SK-N-SH (cell line): ENCODE data around the gene ITGAE. TPM values are rescaled to one million over a fixed set of nuclear protein-coding genes. Genes with fewer than 3 reads are reported as not detected.

Experiments used
- CTCF ChIA-PET: fragments of 300-600, 350-600 bp; formaldehyde crosslinking; extraction: SDS; loops from one replicate; lab custom pipeline; 2021; lab: Yijun Ruan, JAX
- POLR2A ChIA-PET: fragments of 350-600 bp; sonication (Branson Sonifier 250); formaldehyde crosslinking; extraction: SDS; loops from one replicate; lab custom pipeline; 2020; ENCODE audit warnings: antibody characterized with exemption, inconsistent platforms; lab: Yijun Ruan, JAX
- DNase-seq: peaks from one replicate; pipeline ENCODE4 v3.0.0; 2012
- H2AFZ ChIP-seq: fragments of 200-600 bp; sonication (generic); 2 replicates; pipeline ENCODE4 v1.8.1; 2016; ENCODE audit warnings: antibody characterized with exemption, mild to moderate bottlenecking, low read depth
- H3F3A ChIP-seq: fragments of 200-600 bp; sonication (generic); replicated peaks from 2 replicates; pipeline ENCODE3; 2016; ENCODE audit warnings: antibody characterized with exemption, mild to moderate bottlenecking; ENCODE audit not compliant: insufficient read depth
- H3K27ac ChIP-seq, 2 experiments: fragments of 200-500 bp in 1 of 2; fragments of 200-600 bp in 1 of 2; sonication (Bioruptor generic) in 1 of 2; sonication (generic), shearing (Covaris generic) in 1 of 2; 2 replicates each; pipeline versions ENCODE4 v1.5.1 to v1.6.1; 2014 to 2016; ENCODE audit warnings: low read depth in 2 of 2, inconsistent platforms in 1 of 2, low read length in 1 of 2, mild to moderate bottlenecking in 1 of 2, mixed read lengths in 1 of 2
- H3K27me3 ChIP-seq: fragments of 200-600 bp; sonication (generic), shearing (Covaris generic); 2 replicates; pipeline ENCODE4 v1.6.1; 2016; ENCODE audit warnings: mixed run types; ENCODE audit not compliant: insufficient read depth
- H3K36me3 ChIP-seq, 2 experiments: fragments of 200-500 bp in 1 of 2; fragments of 200-600 bp in 1 of 2; sonication (Bioruptor generic) in 1 of 2; sonication (generic) in 1 of 2; replicated peaks in 1 of 2; 2 replicates each; pipeline versions ENCODE3 to v1.5.1; 2014 to 2016; ENCODE audit warnings: low read length in 1 of 2, mild to moderate bottlenecking in 1 of 2; ENCODE audit not compliant: insufficient read depth in 2 of 2, control insufficient read depth in 1 of 2
- H3K4me1 ChIP-seq, 2 experiments: fragments of 200-500 bp in 1 of 2; fragments of 200-600 bp in 1 of 2; sonication (Bioruptor generic) in 1 of 2; sonication (generic), shearing (Covaris generic) in 1 of 2; 2 replicates each; pipeline versions ENCODE4 v1.5.1 to v1.6.1; 2014 to 2016; ENCODE audit warnings: low read depth in 1 of 2, low read length in 1 of 2, mixed run types in 1 of 2; ENCODE audit not compliant: insufficient read depth in 2 of 2, control insufficient read depth in 1 of 2
- H3K4me2 ChIP-seq: fragments of 200-600 bp; sonication (generic), shearing (Covaris generic); 2 replicates; pipeline ENCODE4 v1.6.1; 2017; ENCODE audit warnings: mixed run types
- H3K4me3 ChIP-seq, 2 experiments: fragments of 200-500 bp in 1 of 2; fragments of 200-600 bp in 1 of 2; sonication (Bioruptor generic) in 1 of 2; sonication (generic), shearing (Covaris generic) in 1 of 2; 2 replicates each; pipeline versions ENCODE4 v1.5.1 to v1.8.1; 2014 to 2016; ENCODE audit warnings: low read depth in 2 of 2, inconsistent platforms in 1 of 2, low read length in 1 of 2, mild to moderate bottlenecking in 1 of 2, mixed read lengths in 1 of 2, moderate library complexity in 1 of 2
- H3K79me2 ChIP-seq: fragments of 200-600 bp; sonication (generic); 2 replicates; pipeline ENCODE4 v1.8.1; 2017; ENCODE audit warnings: mild to moderate bottlenecking; ENCODE audit not compliant: insufficient read depth
- H3K9ac ChIP-seq: fragments of 200-600 bp; sonication (generic); 2 replicates; pipeline ENCODE4 v1.6.1; 2017; ENCODE audit warnings: mixed run types
- H3K9me2 ChIP-seq: fragments of 200-600 bp; sonication (generic); 2 replicates; pipeline ENCODE4 v1.6.1; 2017; ENCODE audit warnings: mixed run types
- H3K9me3 ChIP-seq: fragments of 200-600 bp; sonication (generic); 2 replicates; pipeline ENCODE4 v1.6.1; 2017; ENCODE audit warnings: mixed run types, mild to moderate bottlenecking, moderate library complexity
- H4K20me1 ChIP-seq: fragments of 200-600 bp; sonication (generic); 2 replicates; pipeline ENCODE4 v1.6.1; 2017; ENCODE audit warnings: mild to moderate bottlenecking, mixed run types; ENCODE audit not compliant: insufficient read depth
- CTCF ChIP-seq: fragments of 200-600 bp; sonication (generic); IDR thresholded peaks from 2 replicates; pipeline ENCODE4 v1.6.1; 2017; ENCODE audit warnings: antibody characterized with exemption, mild to moderate bottlenecking, moderate library complexity
- ELF1 ChIP-seq: IDR thresholded peaks from 2 replicates; pipeline ENCODE4 v1.4.0; 2012
- EP300 ChIP-seq, 2 experiments: IDR thresholded peaks; 2 replicates each; pipeline versions ENCODE4 v1.4.0 to v1.6.1; 2012; ENCODE audit warnings: borderline replicate concordance in 1 of 2, low read depth in 1 of 2, low read length in 1 of 2
- FOSL2 ChIP-seq: IDR thresholded peaks from 2 replicates; pipeline ENCODE4 v1.4.0; 2012; ENCODE audit warnings: low read depth, mild to moderate bottlenecking, moderate library complexity, borderline replicate concordance
- FOXJ3 ChIP-seq: sonication (generic); formaldehyde crosslinking; IDR thresholded peaks from 2 replicates; pipeline ENCODE4 v1.5.1; 2020; ENCODE audit warnings: mild to moderate bottlenecking, missing genetic modification reagents
- FOXM1 ChIP-seq: IDR thresholded peaks from 2 replicates; pipeline ENCODE4 v1.4.0; 2012; ENCODE audit warnings: low read depth, mild to moderate bottlenecking
- GABPA ChIP-seq: IDR thresholded peaks from 2 replicates; pipeline ENCODE4 v1.4.0; 2012; ENCODE audit warnings: low read depth, mild to moderate bottlenecking
- GATA2 ChIP-seq: sonication (generic); formaldehyde crosslinking; IDR thresholded peaks from 2 replicates; pipeline ENCODE4 v1.5.0; 2020; ENCODE audit warnings: mild to moderate bottlenecking, missing genetic modification reagents
- IRF3 ChIP-seq: fragments of 150-350 bp; IDR thresholded peaks from 2 replicates; pipeline ENCODE4 v1.6.1; 2016; ENCODE audit warnings: mild to moderate bottlenecking, low read depth, low read length
- MEF2A ChIP-seq: IDR thresholded peaks from 2 replicates; pipeline ENCODE4 v1.4.0; 2012; ENCODE audit warnings: low read depth, borderline replicate concordance
- MXI1 ChIP-seq: IDR thresholded peaks from 2 replicates; pipeline ENCODE4 v1.6.1; 2012; ENCODE audit warnings: mild to moderate bottlenecking, low read depth, low read length, improper control_type of control experiment
- NRF1 ChIP-seq: IDR thresholded peaks from 2 replicates; pipeline ENCODE4 v1.6.1; 2012; ENCODE audit warnings: low read depth, mild to moderate bottlenecking, low read length
- RAD21 ChIP-seq: IDR thresholded peaks from 2 replicates; pipeline ENCODE4 v1.6.1; 2012; ENCODE audit warnings: mild to moderate bottlenecking, low read length
- REST ChIP-seq: IDR thresholded peaks from 2 replicates; pipeline ENCODE4 v1.6.1; 2012; ENCODE audit warnings: mild to moderate bottlenecking, low read depth, low read length, moderate library complexity
- RXRA ChIP-seq: IDR thresholded peaks from 2 replicates; pipeline ENCODE4 v1.4.0; 2012; ENCODE audit warnings: low read depth, mild to moderate bottlenecking, borderline replicate concordance
- SMC3 ChIP-seq: IDR thresholded peaks from 2 replicates; pipeline ENCODE4 v1.6.1; 2012; ENCODE audit warnings: low read depth, low read length, improper control_type of control experiment
- TCF12 ChIP-seq: IDR thresholded peaks from 2 replicates; pipeline ENCODE4 v1.4.0; 2012
- YY1 ChIP-seq: IDR thresholded peaks from 2 replicates; pipeline ENCODE4 v1.4.0; 2012; ENCODE audit warnings: low read depth, mild to moderate bottlenecking
- ZBTB33 ChIP-seq: IDR thresholded peaks from 2 replicates; pipeline ENCODE4 v1.4.0; 2012; ENCODE audit warnings: low read depth, borderline replicate concordance
- WGBS: methylation state at CpG from one replicate; pipeline ENCODE4 v1.1.6; 2017; ENCODE audit warnings: low lambda C conversion rate; 5-methylcytosine and 5-hydroxymethylcytosine counted together
- polyA plus RNA-seq, 3 experiments: library from polyadenylated mRNA; depleted of rRNA; stranded (reverse); fragments of >200 nt; gene quantifications; 2 replicates each; pipeline ENCODE4 v1.2.3, GENCODE V29; 2012

The ITGAE gene
- polyA plus RNA-seq, 1 of the 3 experiments (the other 2 are of a cell fraction), result 56.7 TPM

GRCh38 chr17:3723556-3724377 is 77.2 kb downstream of the ITGAE start, which contains the start of gene HASPIN (continued):
- no peak for TF ChIP-seq SMC3
- TF ChIP-seq RAD21, result no peak
- no peak for TF ChIP-seq IRF3
- TF ChIP-seq NRF1, result peak; percentile 95
- peak; percentile 31; the same call in 1 of the 2 replicates for TF ChIP-seq FOSL2
- no peak for TF ChIP-seq GATA2 (CRISPR knock-in tag)
- TF ChIP-seq REST, result 0 out of 2 replicates have a peak, but pooled peaks have one; percentile 25

GRCh38 chr17:3723188-3723555 is 77.8 kb downstream of the ITGAE start:
- Histone ChIP-seq H3K9ac (peak overlapping the region; percentile 85), H3F3A (peaks cover 12% of the 10 kb centered on the region), H3K9me3 (no peaks in the 10 kb centered on the region), H3K4me3 (peak overlapping the region; percentile 77 to 85), H3K79me2 (peaks cover 62% of the 10 kb centered on the region), H3K36me3 (peaks cover 11 to 23% of the 10 kb centered on the region in 2 experiments), H4K20me1 (no peaks in the 10 kb centered on the region), H3K9me2 (no peaks in the 10 kb centered on the region), H3K27me3 (no peaks in the 10 kb centered on the region), H3K27ac (peak overlapping the region; percentile 55 to 87; a peak in 3 of 4 replicates), H3K4me2 (peak overlapping the region; percentile 93), H3K4me1 (peaks cover 18% of the 10 kb centered on the region in 2 experiments; a peak in 3 of 4 replicates), H2AFZ (peak overlapping the region; percentile 77)
- CTCF ChIA-PET, result interaction anchor here (0.7 to 8.2 kb wide), 11 partner anchors 12 to 675 kb away, joined by 3 to 97 read pairs (median 3); partner anchors contain the start of gene P2RX5
- DNase-seq, result no peak
- under 1% methylated on average over 11 of the region's 13 CpGs for WGBS
- POLR2A ChIA-PET, result interaction anchor here (0.9 to 1.5 kb wide), 2 partner anchors 15 to 123 kb away, joined by 3 read pairs; partner anchors contain the start of gene NCBP3
- TF ChIP-seq MXI1, result no peak
- no peak for TF ChIP-seq TCF12
- TF ChIP-seq ELF1, result no peak
- no peak for TF ChIP-seq ZBTB33
- TF ChIP-seq FOSL2, result no peak
- TF ChIP-seq FOXJ3 (CRISPR knock-in tag), result no peak
- no peak for TF ChIP-seq EP300 (IDR thresholded peaks at IDR 0.05; ENCODE audit: borderline replicate concordance in 1 of 2, low read depth in 1 of 2, low read length in 1 of 2)
- TF ChIP-seq RAD21, result no peak
- TF ChIP-seq MEF2A, result no peak
- no peak for TF ChIP-seq GABPA
- TF ChIP-seq YY1, result no peak
- TF ChIP-seq FOXM1, result no peak
- TF ChIP-seq CTCF, result no peak
- no peak for TF ChIP-seq RXRA
